PC-9 (cell line): Measurements from ENCODE around the gene MEF2B.

Experiments
- CTCF ChIP-seq: fragments of 200-600 bp; sonication (generic); conservative IDR thresholded peaks from 2 replicates; pipeline ENCODE4 v1.6.1; 2017; ENCODE audit warnings: mixed run types, antibody characterized with exemption, mild to moderate bottlenecking, moderate library complexity
- EZH2 ChIP-seq: fragments of 200-600 bp; sonication (generic); IDR thresholded peaks from 2 replicates; pipeline ENCODE4 v1.8.0; 2017; ENCODE audit warnings: antibody characterized with exemption, low read depth

GRCh38 chr19:19121371-19121770, 48.7 kb downstream of the MEF2B start:
- TF ChIP-seq CTCF (no peak), EZH2 (no peak)
